Astrocyte of the cerebellum (primary cell): ENCODE measurements around the gene XIRP2.
"Not testable (repeated sequence)": the region's sequence is repeated elsewhere in the genome, so short reads cannot be mapped to it uniquely, and the experiment has no call there.

ENCODE experiments used
- DNase-seq: peaks from one replicate; pipeline ENCODE4 v3.0.0-alpha.2; 2011; ENCODE audit warnings: low read depth
- H3K4me3 ChIP-seq: 2 replicates; pipeline ENCODE4 v1.5.1; 2011; ENCODE audit warnings: mild to moderate bottlenecking, low read depth, low read length, moderate library complexity
- in situ Hi-C: cut with HindIII; loops from 2 replicates; pipeline ENCODE4 v1.10.0; 2017; ENCODE audit warnings: low sequenced_read_pairs
- TF ChIP-seq, protein P1 (sequence below): IDR thresholded peaks from 2 replicates; pipeline ENCODE4 v1.5.1; 2012; ENCODE audit warnings: low read length, low read depth, moderate library complexity, mild to moderate bottlenecking; ENCODE audit errors: missing control alignments

Gene XIRP2

DNA sequence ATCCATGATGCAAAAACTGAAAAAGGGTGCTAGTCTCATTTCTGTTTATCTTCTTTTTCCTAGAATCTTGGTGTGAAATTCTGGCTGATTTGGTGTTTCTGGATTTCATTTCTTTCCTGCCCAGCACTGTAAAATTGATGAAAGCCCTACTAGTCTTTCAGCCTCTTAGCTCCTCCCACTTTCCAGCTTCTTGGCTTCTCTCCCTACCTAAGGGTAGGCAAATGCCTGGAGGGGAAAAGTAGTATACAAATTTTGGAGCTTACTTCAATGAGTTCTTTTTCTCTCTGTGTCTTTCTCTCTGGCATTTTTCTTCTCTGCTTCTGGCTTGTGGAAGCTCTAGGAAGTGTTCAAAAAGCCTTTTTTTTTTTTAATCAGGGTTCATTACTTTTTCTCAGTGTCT, 160.5 kb downstream of the XIRP2 start:
- no peak for DNase-seq
- TF ChIP-seq, protein P1, sequence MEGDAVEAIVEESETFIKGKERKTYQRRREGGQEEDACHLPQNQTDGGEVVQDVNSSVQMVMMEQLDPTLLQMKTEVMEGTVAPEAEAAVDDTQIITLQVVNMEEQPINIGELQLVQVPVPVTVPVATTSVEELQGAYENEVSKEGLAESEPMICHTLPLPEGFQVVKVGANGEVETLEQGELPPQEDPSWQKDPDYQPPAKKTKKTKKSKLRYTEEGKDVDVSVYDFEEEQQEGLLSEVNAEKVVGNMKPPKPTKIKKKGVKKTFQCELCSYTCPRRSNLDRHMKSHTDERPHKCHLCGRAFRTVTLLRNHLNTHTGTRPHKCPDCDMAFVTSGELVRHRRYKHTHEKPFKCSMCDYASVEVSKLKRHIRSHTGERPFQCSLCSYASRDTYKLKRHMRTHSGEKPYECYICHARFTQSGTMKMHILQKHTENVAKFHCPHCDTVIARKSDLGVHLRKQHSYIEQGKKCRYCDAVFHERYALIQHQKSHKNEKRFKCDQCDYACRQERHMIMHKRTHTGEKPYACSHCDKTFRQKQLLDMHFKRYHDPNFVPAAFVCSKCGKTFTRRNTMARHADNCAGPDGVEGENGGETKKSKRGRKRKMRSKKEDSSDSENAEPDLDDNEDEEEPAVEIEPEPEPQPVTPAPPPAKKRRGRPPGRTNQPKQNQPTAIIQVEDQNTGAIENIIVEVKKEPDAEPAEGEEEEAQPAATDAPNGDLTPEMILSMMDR = no peak
- no peak overlapping the region for H3K4me3 ChIP-seq
- in situ Hi-C loops = no loop called here

DNA sequence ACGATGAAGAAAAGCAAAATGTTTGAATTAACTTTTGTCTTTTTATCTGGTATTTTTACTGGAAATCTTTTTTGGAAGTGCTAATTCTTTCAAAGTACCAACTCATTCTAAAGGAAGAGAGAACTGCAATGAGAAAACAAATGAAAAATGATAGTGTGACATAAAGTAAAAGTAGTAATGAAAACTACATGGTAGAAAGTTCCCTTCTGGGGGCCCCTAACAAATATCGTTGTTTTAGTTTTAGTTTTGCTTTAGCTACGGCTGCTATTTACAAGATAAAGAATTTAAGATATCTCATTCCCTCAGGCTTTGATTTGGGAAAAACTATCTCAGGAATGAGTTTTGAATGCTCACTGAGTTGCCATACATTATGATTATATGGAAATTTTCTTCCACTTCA, 161.4 kb downstream of the XIRP2 start:
- TF ChIP-seq, protein P1 = no peak
- DNase-seq = no peak
- H3K4me3 ChIP-seq = no peak overlapping the region
- in situ Hi-C loops = no loop called here

DNA sequence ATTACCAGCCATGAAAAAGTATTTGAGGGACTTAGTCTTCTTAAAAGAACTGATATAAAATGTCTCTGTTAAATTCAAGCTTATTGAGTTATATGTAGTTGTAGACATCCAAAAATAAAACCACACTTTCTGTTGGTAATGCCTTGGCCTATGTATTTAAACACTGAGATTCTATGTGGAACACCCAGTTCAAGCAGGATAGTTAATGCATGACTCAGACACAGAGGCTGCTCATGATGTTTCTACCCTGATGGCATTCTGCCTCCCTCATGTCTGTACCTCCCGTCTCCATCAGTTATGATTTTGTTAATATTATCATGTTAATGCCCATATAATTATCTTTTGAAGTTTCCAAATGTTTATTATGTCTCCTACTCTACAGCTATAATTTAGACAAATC, 164.5 kb downstream of the XIRP2 start:
- TF ChIP-seq, protein P1 = no peak
- in situ Hi-C loops = no loop called here
- DNase-seq = peak; percentile 8
- H3K4me3 ChIP-seq = no peak overlapping the region

DNA sequence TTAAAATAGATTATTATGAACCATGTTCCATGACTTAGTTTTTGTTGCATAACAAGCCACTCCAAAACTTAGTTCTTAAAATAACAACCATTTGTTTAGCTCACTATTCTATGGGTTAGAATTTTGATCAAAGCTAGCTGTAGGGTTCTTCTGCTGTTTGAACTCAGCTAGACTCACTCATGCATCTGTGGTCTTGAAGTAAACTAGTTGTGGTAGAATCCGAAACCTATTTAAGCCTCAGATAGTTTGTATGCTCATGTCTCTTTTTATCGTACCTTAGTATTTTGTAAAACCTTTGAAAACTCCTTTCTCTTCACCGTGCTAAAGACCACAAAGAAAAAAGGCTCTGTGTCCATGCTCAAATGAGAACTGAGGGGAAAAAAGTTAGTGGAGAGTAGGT, 166.6 kb downstream of the XIRP2 start:
- DNase-seq = no peak
- TF ChIP-seq, protein P1 = no peak
- in situ Hi-C loops = no loop called here
- no peak overlapping the region for H3K4me3 ChIP-seq

DNA sequence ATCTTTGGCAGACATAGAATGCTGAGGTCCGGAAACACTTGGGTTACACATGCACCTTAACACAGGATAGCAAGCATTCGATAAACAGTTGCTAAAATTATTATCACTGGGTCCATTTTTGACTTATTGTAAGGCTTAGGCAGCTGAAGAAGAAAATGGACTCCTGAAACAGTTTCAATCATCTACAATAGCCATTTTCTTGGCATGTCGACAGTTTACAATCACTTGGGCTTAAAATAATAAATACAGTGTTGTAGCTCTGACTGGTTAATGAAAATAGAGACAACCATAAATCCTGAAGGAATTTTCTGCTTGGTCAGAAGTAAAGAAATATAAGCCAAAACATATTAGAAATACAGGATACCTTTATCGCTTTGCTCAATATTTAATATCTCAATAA, 169.2 kb downstream of the XIRP2 start:
- TF ChIP-seq, protein P1 = no peak
- DNase-seq = no peak
- in situ Hi-C loops = no loop called here
- no peak overlapping the region for H3K4me3 ChIP-seq

DNA sequence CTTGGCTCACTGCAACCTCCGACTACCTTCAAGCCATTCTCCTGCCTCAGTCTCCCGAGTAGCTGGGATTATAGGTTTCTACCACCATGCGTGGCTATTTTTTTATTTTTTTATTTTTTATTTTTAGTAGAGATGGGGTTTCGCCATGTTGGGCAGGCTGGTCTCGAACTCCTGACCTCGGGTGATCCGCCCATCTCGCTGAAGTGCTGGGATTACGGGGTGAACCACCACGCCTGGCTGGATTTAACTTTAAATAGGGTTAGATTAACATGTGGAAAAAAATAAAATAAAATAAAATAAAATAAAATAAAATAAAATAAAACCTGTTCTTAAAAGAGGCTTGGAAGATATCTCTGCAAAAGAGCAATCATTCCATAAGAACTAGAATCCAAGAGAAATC, 170.9 kb downstream of the XIRP2 start:
- H3K4me3 ChIP-seq = no peak overlapping the region
- DNase-seq = no peak
- TF ChIP-seq, protein P1 = no peak
- in situ Hi-C loops = no loop called here

DNA sequence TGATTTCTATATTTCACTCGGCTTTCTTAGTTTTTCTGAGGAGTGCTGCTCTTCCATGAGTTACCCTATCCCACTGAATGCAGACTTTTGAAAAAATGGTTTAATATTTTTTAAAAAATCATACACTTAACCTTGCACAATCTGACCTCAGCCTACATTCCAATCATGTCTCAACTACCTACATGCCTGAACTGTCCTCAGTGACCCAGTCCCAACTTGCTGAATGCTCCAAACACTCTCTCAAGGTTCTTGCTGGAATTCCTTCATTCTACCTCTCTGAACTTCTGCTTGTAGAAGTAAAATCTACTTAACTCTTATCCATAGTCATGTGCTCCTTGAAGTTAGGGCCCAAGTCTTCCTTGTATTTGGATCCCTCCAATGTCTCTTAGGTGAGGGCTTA, 181.6 kb downstream of the XIRP2 start:
- TF ChIP-seq, protein P1 = no peak
- H3K4me3 ChIP-seq = no peak overlapping the region
- DNase-seq = no peak
- in situ Hi-C loops = no loop called here

DNA sequence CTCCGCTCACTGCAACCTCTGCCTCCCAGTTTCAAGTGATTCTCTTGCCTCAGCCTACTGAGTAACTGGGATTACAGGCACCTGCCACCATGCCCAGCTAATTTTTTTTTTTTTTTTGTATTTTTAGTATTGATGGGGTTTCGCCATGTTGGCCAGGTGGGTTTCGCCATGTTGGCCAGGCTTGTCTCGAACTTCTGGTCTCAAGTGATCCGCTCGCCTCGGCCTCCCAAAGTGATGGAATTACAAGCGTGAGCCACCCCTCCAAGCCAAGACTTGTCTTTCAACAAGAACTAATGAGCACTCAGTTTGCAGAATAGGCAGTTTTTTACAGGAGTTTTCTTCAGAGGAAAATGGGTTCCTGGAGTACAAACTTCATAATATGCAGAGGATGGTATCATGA, 187.4 kb downstream of the XIRP2 start:
- in situ Hi-C loops, H3K4me3 ChIP-seq, DNase-seq: not testable (repeated sequence)

DNA sequence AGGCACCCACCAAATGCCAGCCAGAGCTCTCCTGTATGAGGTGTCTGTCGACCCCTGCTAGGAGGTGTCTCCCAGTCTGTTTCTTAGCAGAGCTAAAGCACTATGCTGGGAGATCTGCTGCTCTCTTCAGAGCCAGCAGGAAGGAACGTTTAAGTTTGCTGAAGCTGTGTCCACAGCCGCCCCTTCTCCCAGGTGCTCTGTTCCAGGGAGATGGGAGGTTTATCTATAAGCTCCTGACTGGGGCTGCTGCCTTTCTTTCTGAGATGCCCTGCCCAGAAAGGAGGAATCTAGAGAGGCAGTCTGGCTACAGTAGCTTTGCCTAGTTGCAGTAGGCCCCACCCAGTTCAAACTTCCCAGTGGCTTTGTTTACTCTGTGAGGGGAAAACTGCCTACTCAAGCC, 210.7 kb downstream of the XIRP2 start:
- H3K4me3 ChIP-seq, DNase-seq, in situ Hi-C loops: not testable (repeated sequence)
